Neural cell (in vitro differentiated cells): Measurements from ENCODE around the gene RBM19. TPM values are rescaled to one million over a fixed set of nuclear protein-coding genes. Genes with fewer than 3 reads are reported as not detected.

ENCODE experiments used
- H2AFZ ChIP-seq: fragments of 200-600, 300-800 bp; sonication (generic), shearing (Covaris generic); 2 replicates; pipeline ENCODE4 v1.6.0; 2014; ENCODE audit warnings: low read depth, mild to moderate bottlenecking, antibody characterized with exemption, low read length, moderate library complexity
- H3F3A ChIP-seq: fragments of 200-600 bp; shearing (Covaris generic); 2 replicates; pipeline ENCODE4 v1.6.1; 2016; ENCODE audit warnings: mild to moderate bottlenecking, moderate library complexity, mixed read lengths, antibody characterized with exemption, low read length; ENCODE audit not compliant: insufficient read depth, poor library complexity, severe bottlenecking
- H3K27ac ChIP-seq: fragments of 200-600, 300-800 bp; sonication (generic), shearing (Covaris generic); 2 replicates; pipeline ENCODE4 v1.5.1; 2014; ENCODE audit warnings: mild to moderate bottlenecking, low read length, moderate library complexity
- H3K27me3 ChIP-seq: fragments of 300-800, 200-600 bp; sonication (generic), shearing (Covaris generic); 2 replicates; pipeline ENCODE4 v1.6.0; 2014; ENCODE audit warnings: mild to moderate bottlenecking, low read depth, low read length, moderate library complexity; ENCODE audit not compliant: insufficient read depth
- H3K36me3 ChIP-seq: fragments of 300-800, 200-600 bp; sonication (generic), shearing (Covaris generic); 2 replicates; pipeline ENCODE4 v1.5.1; 2014; ENCODE audit warnings: mild to moderate bottlenecking, antibody characterized with exemption, low read length, moderate library complexity; ENCODE audit not compliant: insufficient read depth
- H3K4me2 ChIP-seq: fragments of 300-800, 200-600 bp; sonication (generic), shearing (Covaris generic); 2 replicates; pipeline ENCODE4 v1.6.0; 2014; ENCODE audit warnings: mild to moderate bottlenecking, low read length
- H3K4me3 ChIP-seq: fragments of 300-800, 200-600 bp; sonication (generic), shearing (Covaris generic); 2 replicates; pipeline ENCODE4 v1.5.1; 2014; ENCODE audit warnings: mild to moderate bottlenecking, low read length, moderate library complexity
- H3K79me2 ChIP-seq: fragments of 200-600 bp; shearing (Covaris generic); replicated peaks from 2 replicates; pipeline ENCODE4 v1.6.0; 2014; ENCODE audit warnings: mild to moderate bottlenecking, low read length, moderate library complexity; ENCODE audit not compliant: insufficient read depth
- H3K9ac ChIP-seq: fragments of 300-800, 200-600 bp; sonication (generic), shearing (Covaris generic); 2 replicates; pipeline ENCODE4 v1.6.1; 2016; ENCODE audit warnings: mild to moderate bottlenecking, low read length, mixed read lengths
- H3K9me2 ChIP-seq: fragments of 200-600 bp; shearing (Covaris generic); 2 replicates; pipeline ENCODE4 v1.6.1; 2016; ENCODE audit warnings: mild to moderate bottlenecking, low read length, mixed read lengths; ENCODE audit not compliant: insufficient read depth
- H3K9me3 ChIP-seq: fragments of 200-600, 300-800 bp; sonication (generic), shearing (Covaris generic); 2 replicates; pipeline ENCODE4 v1.6.1; 2016; ENCODE audit warnings: mild to moderate bottlenecking, mixed run types, low read length, moderate library complexity, mixed read lengths
- H4K20me1 ChIP-seq: fragments of 200-600 bp; shearing (Covaris generic); 2 replicates; pipeline ENCODE4 v1.6.1; 2016; ENCODE audit warnings: mild to moderate bottlenecking, mixed run types; ENCODE audit not compliant: insufficient read depth
- CTCF ChIP-seq: fragments of 450-650 bp; IDR thresholded peaks from 2 replicates; pipeline ENCODE4 v1.5.1; 2014; ENCODE audit warnings: antibody characterized with exemption, mild to moderate bottlenecking, moderate library complexity; ENCODE audit not compliant: poor library complexity, severe bottlenecking
- EP300 ChIP-seq: fragments of 450-650 bp; conservative IDR thresholded peaks from 2 replicates; pipeline ENCODE4 v1.6.1; 2014; ENCODE audit warnings: antibody characterized with exemption, mild to moderate bottlenecking, moderate library complexity; ENCODE audit not compliant: poor library complexity, severe bottlenecking
- EZH2 ChIP-seq: fragments of 200-600, 300-800 bp; shearing (Covaris generic), sonication (generic); IDR thresholded peaks from 2 replicates; pipeline ENCODE4 v1.6.1; 2014; ENCODE audit warnings: antibody characterized with exemption, low read length, borderline replicate concordance, mild to moderate bottlenecking; ENCODE audit not compliant: insufficient read depth, poor library complexity, severe bottlenecking
- MXI1 ChIP-seq: fragments of 450-650 bp; conservative IDR thresholded peaks from 2 replicates; pipeline ENCODE4 v1.6.1; 2014; ENCODE audit warnings: antibody characterized with exemption, mild to moderate bottlenecking; ENCODE audit not compliant: poor library complexity, severe bottlenecking
- POLR2AphosphoS5 ChIP-seq: IDR thresholded peaks from 2 replicates; pipeline ENCODE4 v1.6.1; 2012
- RAD21 ChIP-seq: fragments of 450-650 bp; conservative IDR thresholded peaks from 2 replicates; pipeline ENCODE4 v1.6.1; 2014; ENCODE audit warnings: antibody characterized with exemption, mild to moderate bottlenecking, moderate library complexity
- SMC3 ChIP-seq: fragments of 450-650 bp; conservative IDR thresholded peaks from 2 replicates; pipeline ENCODE4 v1.6.1; 2014; ENCODE audit warnings: antibody characterized with exemption, mild to moderate bottlenecking, moderate library complexity; ENCODE audit not compliant: poor library complexity
- TAF1 ChIP-seq: IDR thresholded peaks from 2 replicates; pipeline ENCODE4 v1.6.1; 2012; ENCODE audit warnings: low read depth
- polyA plus RNA-seq: library from polyadenylated mRNA; depleted of rRNA; stranded (reverse); fragments of >200 nt; gene quantifications from 2 replicates; pipeline ENCODE4 v1.2.3, GENCODE V29; 2014
- TF ChIP-seq, protein P1 (sequence below): IDR thresholded peaks from 2 replicates; pipeline ENCODE4 v1.6.1; 2012; ENCODE audit warnings: borderline replicate concordance

RBM19 gene
- polyA plus RNA-seq, 1 donor from 2014 or later, result 14.2 TPM

DNA sequence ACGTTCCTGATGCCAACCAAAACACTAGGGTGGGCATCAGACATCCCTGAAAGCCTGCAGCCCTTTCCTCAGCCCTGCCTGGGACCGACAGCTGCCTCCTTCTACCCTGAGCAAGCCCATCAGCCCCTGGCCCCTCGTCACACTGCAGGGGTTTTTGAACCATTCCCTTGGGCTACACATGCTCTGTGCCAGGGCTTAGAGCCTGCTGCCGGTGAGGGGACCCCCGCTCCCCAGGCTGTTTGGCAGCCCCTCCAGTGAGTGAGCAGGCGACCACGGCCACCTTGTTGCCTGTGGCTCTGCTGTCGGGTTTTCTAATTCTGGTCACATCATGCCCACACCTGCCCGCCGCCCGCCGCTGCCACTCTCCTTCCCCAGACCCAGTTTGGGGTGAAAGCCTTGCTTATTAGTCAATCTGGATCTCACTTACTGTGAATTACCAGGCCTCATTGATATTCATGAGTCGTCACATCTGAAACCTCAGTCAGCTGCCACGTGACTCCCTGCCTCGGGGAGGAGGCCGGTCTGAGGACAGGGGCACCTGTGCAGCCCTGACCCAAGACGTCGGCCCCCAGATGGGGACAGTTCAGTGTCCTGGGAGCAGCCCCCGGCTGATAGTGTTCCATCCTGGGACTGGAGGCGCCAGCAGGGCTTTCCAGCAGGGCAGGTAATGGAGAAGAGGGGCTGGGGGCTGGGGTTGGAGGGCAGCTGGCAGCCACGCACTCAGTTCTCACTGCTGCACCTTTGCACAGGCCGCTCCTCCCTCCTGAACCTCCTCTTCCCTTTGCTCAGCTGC, 163.0 kb downstream of the RBM19 start:
- TF ChIP-seq RAD21 (no peak), POLR2AphosphoS5 (no peak), MXI1 (no peak), SMC3 (no peak), EP300 (no peak), EZH2 (no peak), TAF1 (no peak)
- TF ChIP-seq, protein P1, sequence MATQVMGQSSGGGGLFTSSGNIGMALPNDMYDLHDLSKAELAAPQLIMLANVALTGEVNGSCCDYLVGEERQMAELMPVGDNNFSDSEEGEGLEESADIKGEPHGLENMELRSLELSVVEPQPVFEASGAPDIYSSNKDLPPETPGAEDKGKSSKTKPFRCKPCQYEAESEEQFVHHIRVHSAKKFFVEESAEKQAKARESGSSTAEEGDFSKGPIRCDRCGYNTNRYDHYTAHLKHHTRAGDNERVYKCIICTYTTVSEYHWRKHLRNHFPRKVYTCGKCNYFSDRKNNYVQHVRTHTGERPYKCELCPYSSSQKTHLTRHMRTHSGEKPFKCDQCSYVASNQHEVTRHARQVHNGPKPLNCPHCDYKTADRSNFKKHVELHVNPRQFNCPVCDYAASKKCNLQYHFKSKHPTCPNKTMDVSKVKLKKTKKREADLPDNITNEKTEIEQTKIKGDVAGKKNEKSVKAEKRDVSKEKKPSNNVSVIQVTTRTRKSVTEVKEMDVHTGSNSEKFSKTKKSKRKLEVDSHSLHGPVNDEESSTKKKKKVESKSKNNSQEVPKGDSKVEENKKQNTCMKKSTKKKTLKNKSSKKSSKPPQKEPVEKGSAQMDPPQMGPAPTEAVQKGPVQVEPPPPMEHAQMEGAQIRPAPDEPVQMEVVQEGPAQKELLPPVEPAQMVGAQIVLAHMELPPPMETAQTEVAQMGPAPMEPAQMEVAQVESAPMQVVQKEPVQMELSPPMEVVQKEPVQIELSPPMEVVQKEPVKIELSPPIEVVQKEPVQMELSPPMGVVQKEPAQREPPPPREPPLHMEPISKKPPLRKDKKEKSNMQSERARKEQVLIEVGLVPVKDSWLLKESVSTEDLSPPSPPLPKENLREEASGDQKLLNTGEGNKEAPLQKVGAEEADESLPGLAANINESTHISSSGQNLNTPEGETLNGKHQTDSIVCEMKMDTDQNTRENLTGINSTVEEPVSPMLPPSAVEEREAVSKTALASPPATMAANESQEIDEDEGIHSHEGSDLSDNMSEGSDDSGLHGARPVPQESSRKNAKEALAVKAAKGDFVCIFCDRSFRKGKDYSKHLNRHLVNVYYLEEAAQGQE, result no peak
- Histone ChIP-seq H3K36me3 (no peaks in the 10 kb centered on the region), H3K27ac (peak overlapping the region; percentile 58)

DNA sequence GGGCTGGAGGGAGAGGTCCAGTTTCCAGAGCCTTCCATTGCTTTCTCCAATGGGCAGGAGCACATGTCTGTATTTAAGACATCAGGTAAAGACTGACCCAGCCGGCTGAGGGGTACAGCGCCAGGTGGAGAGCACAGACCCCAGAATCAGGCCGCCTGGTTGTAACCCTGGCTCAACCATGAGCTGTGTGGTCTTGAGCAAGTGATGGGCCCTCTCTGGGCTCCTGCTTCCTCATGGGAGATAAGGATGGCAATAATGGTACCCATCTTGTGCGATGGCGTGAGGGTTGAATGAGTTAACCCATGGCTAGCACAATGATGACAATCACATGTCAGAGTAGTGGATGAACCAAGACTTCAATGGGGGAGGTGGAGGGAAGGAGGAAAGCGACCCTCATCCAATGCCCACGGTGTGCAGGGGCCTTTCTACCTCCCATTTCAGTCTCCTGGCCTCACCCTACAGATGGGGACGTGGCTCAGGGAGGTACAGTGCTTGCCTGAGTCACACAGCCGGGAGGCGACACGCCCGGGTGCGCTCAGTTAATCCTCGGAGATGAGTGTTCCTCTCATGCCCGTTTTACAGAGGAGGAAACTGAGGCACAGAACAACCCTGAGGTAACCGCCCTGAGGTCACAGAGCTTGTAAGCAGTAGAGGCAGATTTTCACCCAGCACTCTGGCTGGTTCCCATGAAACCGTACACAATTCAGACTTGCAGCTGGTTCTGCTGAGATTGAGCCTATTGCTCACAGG, 163.9 kb downstream of the RBM19 start:
- H3K9me3 ChIP-seq, result no peaks in the 10 kb centered on the region
- H3K4me3 ChIP-seq, result no peak overlapping the region
- no peak overlapping the region for H3K27ac ChIP-seq
- no peaks in the 10 kb centered on the region for H3K27me3 ChIP-seq
- H3K9me2 ChIP-seq, result no peaks in the 10 kb centered on the region
- H3F3A ChIP-seq, result no peaks in the 10 kb centered on the region
- no peaks in the 10 kb centered on the region for H4K20me1 ChIP-seq
- H3K9ac ChIP-seq, result peak overlapping the region; percentile 44
- TF ChIP-seq RAD21 (no peak), MXI1 (no peak), POLR2AphosphoS5 (no peak), EZH2 (no peak), SMC3 (no peak), TAF1 (no peak), CTCF (no peak)
- TF ChIP-seq, protein P1, result no peak
- H3K36me3 ChIP-seq, result no peaks in the 10 kb centered on the region
- H3K79me2 ChIP-seq, result no peaks in the 10 kb centered on the region
- H3K4me2 ChIP-seq, result no peak overlapping the region
- no peak overlapping the region for H2AFZ ChIP-seq

More for the DNA sequence above, 163.0 kb downstream of the RBM19 start:
- no peak overlapping the region for H3K4me2 ChIP-seq
- no peak overlapping the region for H2AFZ ChIP-seq
- no peak overlapping the region for H3K4me3 ChIP-seq
- H4K20me1 ChIP-seq, result no peaks in the 10 kb centered on the region
- peak overlapping the region; percentile 44 for H3K9ac ChIP-seq
- no peaks in the 10 kb centered on the region for H3K9me3 ChIP-seq
- no peaks in the 10 kb centered on the region for H3K27me3 ChIP-seq
- H3K9me2 ChIP-seq, result no peaks in the 10 kb centered on the region
- H3K79me2 ChIP-seq, result no peaks in the 10 kb centered on the region
- no peaks in the 10 kb centered on the region for H3F3A ChIP-seq
